ENCODE measurements around the gene LONP1.
"Not testable (repeated sequence)": the region's sequence is repeated elsewhere in the genome, so short reads cannot be mapped to it uniquely, and the experiment has no call there.

The LONP1 gene

DNA sequence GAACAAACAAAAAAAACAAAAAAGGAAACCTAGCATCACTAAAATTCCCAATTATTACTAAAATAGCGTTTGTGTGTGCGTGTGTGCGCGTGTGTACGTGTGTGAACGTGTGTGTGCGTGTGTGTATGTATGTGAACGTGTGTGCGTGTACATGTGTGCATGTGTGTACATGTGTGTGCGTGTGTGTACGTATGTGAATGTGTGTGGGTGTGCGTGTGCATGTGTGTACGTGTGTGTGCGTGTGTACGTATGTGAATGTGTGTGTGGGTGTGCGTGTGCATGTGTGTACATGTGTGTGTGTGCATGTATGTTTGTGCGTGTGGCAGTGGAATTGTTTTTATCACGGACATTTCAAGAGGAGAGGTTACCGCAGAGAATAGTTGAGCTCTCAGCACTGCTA is 22.1 kb upstream of the LONP1 start:
- Histone ChIP-seq H3K4me2 (ENCODE audit: low read depth, low read length) (no peak overlapping the region), H3K27ac (ENCODE audit: low read length) (no peak overlapping the region), H3K36me3 (replicated peaks; ENCODE audit: insufficient read depth, low read length) (no peaks in the 10 kb centered on the region), H3K9ac (ENCODE audit: low read length) (no peak overlapping the region), H4K20me1 (ENCODE audit: insufficient read depth, low read length) (no peaks in the 10 kb centered on the region), H3K27me3 (replicated peaks; ENCODE audit: insufficient read depth, low read length) (peaks cover 91% of the 10 kb centered on the region), H3F3A (ENCODE audit: insufficient read depth, low read length) (no peaks in the 10 kb centered on the region), H3K4me1 (ENCODE audit: low read length) (no peaks in the 10 kb centered on the region), H3K4me3 (ENCODE audit: low read length) (no peak overlapping the region), H3K9me2 (replicated peaks; ENCODE audit: insufficient read depth, low read length) (no peaks in the 10 kb centered on the region), H3K9me3 (replicated peaks; ENCODE audit: insufficient read depth, low read length) (no peaks in the 10 kb centered on the region), H2AFZ (ENCODE audit: low read length) (no peak overlapping the region), H3K79me2 (ENCODE audit: low read length) (no peaks in the 10 kb centered on the region)
- no peak for DNase-seq
- TF ChIP-seq, protein P1, sequence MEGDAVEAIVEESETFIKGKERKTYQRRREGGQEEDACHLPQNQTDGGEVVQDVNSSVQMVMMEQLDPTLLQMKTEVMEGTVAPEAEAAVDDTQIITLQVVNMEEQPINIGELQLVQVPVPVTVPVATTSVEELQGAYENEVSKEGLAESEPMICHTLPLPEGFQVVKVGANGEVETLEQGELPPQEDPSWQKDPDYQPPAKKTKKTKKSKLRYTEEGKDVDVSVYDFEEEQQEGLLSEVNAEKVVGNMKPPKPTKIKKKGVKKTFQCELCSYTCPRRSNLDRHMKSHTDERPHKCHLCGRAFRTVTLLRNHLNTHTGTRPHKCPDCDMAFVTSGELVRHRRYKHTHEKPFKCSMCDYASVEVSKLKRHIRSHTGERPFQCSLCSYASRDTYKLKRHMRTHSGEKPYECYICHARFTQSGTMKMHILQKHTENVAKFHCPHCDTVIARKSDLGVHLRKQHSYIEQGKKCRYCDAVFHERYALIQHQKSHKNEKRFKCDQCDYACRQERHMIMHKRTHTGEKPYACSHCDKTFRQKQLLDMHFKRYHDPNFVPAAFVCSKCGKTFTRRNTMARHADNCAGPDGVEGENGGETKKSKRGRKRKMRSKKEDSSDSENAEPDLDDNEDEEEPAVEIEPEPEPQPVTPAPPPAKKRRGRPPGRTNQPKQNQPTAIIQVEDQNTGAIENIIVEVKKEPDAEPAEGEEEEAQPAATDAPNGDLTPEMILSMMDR (IDR thresholded peaks at IDR 0.05; ENCODE audit: low read length), result no peak
- TF ChIP-seq EZH2 (optimal IDR thresholded peaks at IDR 0.05; ENCODE audit: low read depth, low read length) (no peak), EZH2phosphoT487 (IDR thresholded peaks at IDR 0.05; ENCODE audit: low read length) (no peak)

DNA sequence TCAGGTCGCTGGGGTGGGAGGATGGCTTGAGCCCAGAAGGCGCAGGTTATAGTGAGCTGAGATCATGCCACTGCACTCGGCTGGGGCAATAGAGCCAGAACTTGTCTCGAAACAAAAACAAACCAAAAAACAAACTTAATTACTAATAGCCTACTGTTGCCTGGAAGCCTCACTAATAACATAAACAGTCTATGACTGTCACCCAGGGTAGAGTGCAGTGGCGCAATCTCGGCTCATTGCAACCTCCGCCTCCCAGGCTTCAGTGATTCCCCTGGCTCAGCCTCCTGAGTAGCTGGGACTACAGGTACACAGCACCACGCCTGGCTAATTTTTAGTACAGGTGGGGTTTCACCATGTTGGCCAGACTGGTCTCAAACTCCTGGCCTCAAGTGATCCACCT is 18.5 kb upstream of the LONP1 start:
- Histone ChIP-seq H3F3A (ENCODE audit: insufficient read depth, low read length) (no peaks in the 10 kb centered on the region), H3K36me3 (replicated peaks; ENCODE audit: insufficient read depth, low read length) (no peaks in the 10 kb centered on the region), H3K4me1 (ENCODE audit: low read length) (no peaks in the 10 kb centered on the region), H3K9me2 (replicated peaks; ENCODE audit: insufficient read depth, low read length) (no peaks in the 10 kb centered on the region), H3K9ac (ENCODE audit: low read length) (no peak overlapping the region), H3K4me2 (ENCODE audit: low read depth, low read length) (no peak overlapping the region), H3K27ac (ENCODE audit: low read length) (no peak overlapping the region), H3K79me2 (ENCODE audit: low read length) (no peaks in the 10 kb centered on the region), H4K20me1 (ENCODE audit: insufficient read depth, low read length) (no peaks in the 10 kb centered on the region), H2AFZ (ENCODE audit: low read length) (no peak overlapping the region), H3K4me3 (ENCODE audit: low read length) (no peak overlapping the region), H3K9me3 (replicated peaks; ENCODE audit: insufficient read depth, low read length) (no peaks in the 10 kb centered on the region), H3K27me3 (replicated peaks; ENCODE audit: insufficient read depth, low read length) (peaks cover 83% of the 10 kb centered on the region)
- TF ChIP-seq, protein P1 (IDR thresholded peaks at IDR 0.05; ENCODE audit: low read length), result no peak
- DNase-seq, result no peak

DNA sequence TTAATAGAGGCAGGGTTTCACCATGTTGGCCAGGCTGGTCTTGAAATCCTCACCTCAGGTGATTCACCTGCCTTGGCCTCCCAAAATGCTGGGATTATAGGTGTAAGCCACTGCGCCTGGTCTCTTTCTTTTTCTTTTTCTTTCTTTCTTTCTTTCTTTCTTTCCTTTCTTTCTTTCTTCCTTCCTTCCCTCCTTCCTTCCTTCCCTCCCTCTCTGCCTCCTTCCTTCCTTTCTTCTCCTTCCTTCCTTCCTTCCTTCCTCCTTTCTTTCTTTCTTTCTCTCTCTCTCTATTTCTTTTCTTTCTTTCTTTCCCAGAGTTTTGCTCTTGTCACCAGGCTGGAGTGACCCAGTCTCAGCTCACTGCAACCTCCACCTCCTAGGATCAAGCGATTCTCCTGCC is 13.2 kb upstream of the LONP1 start:
- not testable (repeated sequence) for H3K4me3 ChIP-seq (ENCODE audit: low read length); H3K4me2 ChIP-seq (ENCODE audit: low read depth, low read length); H3K36me3 ChIP-seq (replicated peaks; ENCODE audit: insufficient read depth, low read length); H4K20me1 ChIP-seq (ENCODE audit: insufficient read depth, low read length); H3K4me1 ChIP-seq (ENCODE audit: low read length); H3K9ac ChIP-seq (ENCODE audit: low read length); H3K79me2 ChIP-seq (ENCODE audit: low read length); H2AFZ ChIP-seq (ENCODE audit: low read length); DNase-seq; H3K9me3 ChIP-seq (replicated peaks; ENCODE audit: insufficient read depth, low read length); H3K9me2 ChIP-seq (replicated peaks; ENCODE audit: insufficient read depth, low read length); H3F3A ChIP-seq (ENCODE audit: insufficient read depth, low read length); H3K27ac ChIP-seq (ENCODE audit: low read length)
- peaks cover 80% of the 10 kb centered on the region for H3K27me3 ChIP-seq (replicated peaks; ENCODE audit: insufficient read depth, low read length)

DNA sequence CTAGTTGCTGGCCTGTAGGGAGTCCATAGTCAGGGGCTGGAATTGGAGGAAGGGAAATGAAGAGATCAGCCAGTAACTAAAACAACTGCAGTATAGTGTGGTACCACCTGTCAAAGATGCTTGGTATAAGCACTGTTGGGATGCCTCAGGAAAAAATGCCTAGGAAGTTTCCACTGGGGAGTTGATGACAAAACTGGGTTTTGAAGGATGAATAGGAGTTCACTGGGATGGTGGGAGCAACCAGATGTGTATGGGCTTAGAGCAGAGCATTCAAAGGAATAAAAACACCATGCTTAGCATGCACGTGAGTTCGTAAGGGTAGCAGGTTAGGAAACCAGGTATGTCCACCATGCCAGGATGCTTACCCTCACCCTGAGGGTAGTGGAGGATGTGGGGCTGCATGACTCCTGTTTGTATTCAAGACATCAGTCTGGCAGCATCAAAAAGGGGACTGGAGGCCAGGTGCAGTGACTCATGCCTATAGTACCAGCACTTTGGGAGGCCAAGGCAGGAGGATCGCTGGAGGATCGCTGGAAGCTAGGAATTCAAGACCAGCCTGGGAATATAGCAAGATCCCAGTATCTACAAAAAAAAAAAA is 7.6 kb upstream of the LONP1 start:
- Histone ChIP-seq H2AFZ (ENCODE audit: low read length) (no peak overlapping the region), H3F3A (ENCODE audit: insufficient read depth, low read length) (no peaks in the 10 kb centered on the region), H3K27me3 (replicated peaks; ENCODE audit: insufficient read depth, low read length) (peaks cover 73% of the 10 kb centered on the region), H3K9ac (ENCODE audit: low read length) (no peak overlapping the region), H3K4me2 (ENCODE audit: low read depth, low read length) (no peak overlapping the region), H3K9me2 (replicated peaks; ENCODE audit: insufficient read depth, low read length) (no peaks in the 10 kb centered on the region), H3K36me3 (replicated peaks; ENCODE audit: insufficient read depth, low read length) (no peaks in the 10 kb centered on the region), H4K20me1 (ENCODE audit: insufficient read depth, low read length) (no peaks in the 10 kb centered on the region), H3K9me3 (replicated peaks; ENCODE audit: insufficient read depth, low read length) (no peaks in the 10 kb centered on the region), H3K79me2 (ENCODE audit: low read length) (no peaks in the 10 kb centered on the region), H3K4me1 (ENCODE audit: low read length) (no peaks in the 10 kb centered on the region), H3K4me3 (ENCODE audit: low read length) (no peak overlapping the region), H3K27ac (ENCODE audit: low read length) (no peak overlapping the region)
- DNase-seq, result no peak
- no peak for TF ChIP-seq EZH2 (optimal IDR thresholded peaks at IDR 0.05; ENCODE audit: low read depth, low read length)
- no peak for TF ChIP-seq EZH2phosphoT487 (IDR thresholded peaks at IDR 0.05; ENCODE audit: low read length)
- TF ChIP-seq, protein P1 (IDR thresholded peaks at IDR 0.05; ENCODE audit: low read length), result no peak
